Measurements from ENCODE around the gene GATB. TPM values are rescaled to one million over a fixed set of nuclear protein-coding genes. Genes with fewer than 3 reads are reported as not detected.

GATB gene
- total and polyA plus RNA-seq, 10 of the 15 experiments (the other 5 are each of a cell fraction or from before 2014, with no cell fraction given), result 20.5 to 37.3 (median 30.5) TPM

- 46% methylated on average over 9 of the region's 9 CpGs for whole genome bisulfite sequencing (ENCODE audit: insufficient coverage, insufficient replicate concordance, low lambda C conversion rate, missing lambda C conversion rate)
- in situ Hi-C loops (cut with MboI), result no loop called here
- BruUV-seq (replicated peaks), result no TSS peak
- ChIA-PET SMC1A (ENCODE audit: uncharacterized antibody, unreplicated experiment) (no interaction called here), POLR2A (interaction anchor here (1.4 kb wide), 1 partner anchor 9 kb away, joined by 3 read pairs; no protein-coding TSS in a partner anchor), CTCF (interaction anchor here (2.4 kb wide), 1 partner anchor 9 kb away, joined by 6 read pairs; no protein-coding TSS in a partner anchor), RAD21 (ENCODE audit: unreplicated experiment) (no interaction called here)
- TF ChIP-seq USF1 (IDR thresholded peaks at IDR 0.05; ENCODE audit: borderline replicate concordance, extremely low read length, insufficient read depth, low read depth, low read length) (no peak), RAD21 (IDR thresholded peaks at IDR 0.05; ENCODE audit: insufficient read depth, low read depth, low read length) (no peak), POLR2A (IDR thresholded peaks at IDR 0.05; ENCODE audit: low read depth, low read length) (no peak)
- no peaks in the 10 kb centered on the region for H4K20me1 ChIP-seq (ENCODE audit: control insufficient read depth, insufficient read depth)
- intact Hi-C loops (cut with micrococcal nuclease; ENCODE audit: unreplicated experiment), result no loop called here
- FAIRE-seq, result no peak
- DNase-seq (ENCODE audit: low read depth, low spot score), result no peak
- H3K4me1 ChIP-seq (ENCODE audit: control insufficient read depth, insufficient read depth, low read length), result no peaks in the 10 kb centered on the region
- no peak overlapping the region for H3K27ac ChIP-seq (ENCODE audit: control insufficient read depth, insufficient read depth)
- no peak overlapping the region for H3K9ac ChIP-seq (ENCODE audit: control insufficient read depth, insufficient read depth, low read length)
- H3K4me2 ChIP-seq (ENCODE audit: control insufficient read depth, insufficient read depth), result no peak overlapping the region
- no peaks in the 10 kb centered on the region for H3K79me2 ChIP-seq (ENCODE audit: control insufficient read depth, insufficient read depth, low read length)
- no peak for ATAC-seq
- no peaks in the 10 kb centered on the region for H3K27me3 ChIP-seq (replicated peaks in 1 of 2; ENCODE audit: control insufficient read depth in 2 of 2, insufficient read depth in 2 of 2, low read length in 1 of 2)
- no peak overlapping the region for H3K4me3 ChIP-seq
- H3K36me3 ChIP-seq (ENCODE audit: control insufficient read depth in 2 of 2, insufficient read depth in 2 of 2, low read length in 1 of 2), result no peaks in the 10 kb centered on the region
- no peak overlapping the region for H2AFZ ChIP-seq (ENCODE audit: control insufficient read depth, low read depth, low read length)
- H3K9me3 ChIP-seq (replicated peaks; ENCODE audit: control insufficient read depth, insufficient read depth, low read length), result no peaks in the 10 kb centered on the region
Measured at GRCh38 chr4:151808120-151808529, 47.3 kb upstream of the GATB start.

GRCh38 chr4:151807220-151807619, 46.4 kb upstream of the GATB start:
- no peak overlapping the region for H3K27ac ChIP-seq (ENCODE audit: control insufficient read depth, insufficient read depth)
- no peaks in the 10 kb centered on the region for H3K4me1 ChIP-seq (ENCODE audit: control insufficient read depth, insufficient read depth, low read length)
- intact Hi-C loops (cut with micrococcal nuclease; ENCODE audit: unreplicated experiment) (no loop called here), in situ Hi-C loops (cut with MboI) (no loop called here)
- no TSS peak for BruUV-seq (replicated peaks)
- H3K4me2 ChIP-seq (ENCODE audit: control insufficient read depth, insufficient read depth), result no peak overlapping the region
- no peak overlapping the region for H3K9ac ChIP-seq (ENCODE audit: control insufficient read depth, insufficient read depth, low read length)
- CTCF ChIA-PET, result interaction anchor here (2.4 kb wide), 1 partner anchor 8 kb away, joined by 6 read pairs; no protein-coding TSS in a partner anchor
- no peaks in the 10 kb centered on the region for H3K36me3 ChIP-seq (ENCODE audit: control insufficient read depth in 2 of 2, insufficient read depth in 2 of 2, low read length in 1 of 2)
- H3K9me3 ChIP-seq (replicated peaks; ENCODE audit: control insufficient read depth, insufficient read depth, low read length), result no peaks in the 10 kb centered on the region
- TF ChIP-seq EED (IDR thresholded peaks at IDR 0.05; ENCODE audit: low read depth) (no peak), ETV6 (conservative IDR thresholded peaks at IDR 0.05 in 1 of 2, IDR thresholded peaks at IDR 0.05 in 1 of 2; ENCODE audit: borderline replicate concordance in 1 of 2, low read depth in 1 of 2) (no peak)
- H2AFZ ChIP-seq (ENCODE audit: control insufficient read depth, low read depth, low read length), result no peak overlapping the region
- SMC1A ChIA-PET (ENCODE audit: uncharacterized antibody, unreplicated experiment), result interaction anchor here (1.4 kb wide), 1 partner anchor 11 kb away, joined by 4 read pairs; no protein-coding TSS in a partner anchor
- DNase-seq (ENCODE audit: low read depth, low spot score), result no peak
- no peaks in the 10 kb centered on the region for H3K79me2 ChIP-seq (ENCODE audit: control insufficient read depth, insufficient read depth, low read length)
- no peaks in the 10 kb centered on the region for H4K20me1 ChIP-seq (ENCODE audit: control insufficient read depth, insufficient read depth)
- RAD21 ChIA-PET (ENCODE audit: unreplicated experiment), result no interaction called here
- POLR2A ChIA-PET, result interaction anchor here (1.4 kb wide), 1 partner anchor 8 kb away, joined by 3 read pairs; no protein-coding TSS in a partner anchor
- ATAC-seq, result no peak
- no peak overlapping the region for H3K4me3 ChIP-seq
- whole genome bisulfite sequencing (ENCODE audit: insufficient coverage, insufficient replicate concordance, low lambda C conversion rate, missing lambda C conversion rate), result 34% methylated on average over 7 of the region's 7 CpGs
- no peaks in the 10 kb centered on the region for H3K27me3 ChIP-seq (replicated peaks in 1 of 2; ENCODE audit: control insufficient read depth in 2 of 2, insufficient read depth in 2 of 2, low read length in 1 of 2)
- no peak for FAIRE-seq

Measured in GM12878 (cell line).